NCI-H1436 treated with DMSO at 0.1 percent for 48 hours (cell line): ENCODE results near the gene MYL4.
"Not testable (repeated sequence)": the region's sequence is repeated elsewhere in the genome, so short reads cannot be mapped to it uniquely, and the experiment has no call there.

ENCODE experiments used
- DNase-seq: peaks from one replicate; lab custom pipeline; 2025; lab: John Stamatoyannopoulos, UW

Gene MYL4

DNA sequence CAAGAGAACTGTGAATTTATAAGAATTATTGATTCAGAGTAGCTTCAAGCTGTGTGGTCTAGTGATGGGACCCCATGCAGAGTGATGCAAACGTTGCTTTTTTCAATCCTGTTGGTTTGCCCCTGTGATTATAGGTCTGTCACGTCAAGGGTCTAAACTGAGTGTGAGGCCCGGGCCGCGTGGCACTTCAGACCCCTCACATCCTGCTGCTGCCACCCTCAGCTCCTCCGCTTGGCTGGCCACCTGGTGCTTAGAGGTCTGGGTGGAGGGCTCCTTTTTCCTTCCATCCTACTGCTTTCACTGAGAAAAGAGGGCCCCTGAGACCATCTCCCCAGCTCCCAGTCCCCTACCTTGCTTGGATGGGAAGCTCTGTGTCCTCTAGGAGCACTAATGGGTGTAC, 12.0 kb downstream of the MYL4 start:
- no peak for DNase-seq

DNA sequence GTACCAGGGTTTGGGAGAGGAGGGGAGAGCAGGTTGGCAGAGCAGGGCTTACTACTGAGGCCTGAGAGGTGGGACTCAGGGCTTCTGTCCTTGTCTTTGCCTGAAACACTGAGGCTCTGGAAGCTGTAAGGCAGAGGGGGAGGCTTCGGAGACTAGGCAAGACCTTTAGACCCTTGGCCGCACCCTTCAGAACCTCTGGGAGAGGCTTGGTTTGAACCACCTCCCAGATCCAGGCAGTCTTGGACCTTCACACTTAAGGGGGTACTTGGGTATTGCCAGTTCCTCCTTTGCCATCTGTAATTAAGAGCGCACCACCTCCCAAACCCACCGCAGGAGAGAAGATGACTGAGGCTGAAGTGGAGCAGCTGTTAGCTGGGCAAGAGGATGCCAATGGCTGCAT, 12.9 kb downstream of the MYL4 start:
- no peak for DNase-seq

DNA sequence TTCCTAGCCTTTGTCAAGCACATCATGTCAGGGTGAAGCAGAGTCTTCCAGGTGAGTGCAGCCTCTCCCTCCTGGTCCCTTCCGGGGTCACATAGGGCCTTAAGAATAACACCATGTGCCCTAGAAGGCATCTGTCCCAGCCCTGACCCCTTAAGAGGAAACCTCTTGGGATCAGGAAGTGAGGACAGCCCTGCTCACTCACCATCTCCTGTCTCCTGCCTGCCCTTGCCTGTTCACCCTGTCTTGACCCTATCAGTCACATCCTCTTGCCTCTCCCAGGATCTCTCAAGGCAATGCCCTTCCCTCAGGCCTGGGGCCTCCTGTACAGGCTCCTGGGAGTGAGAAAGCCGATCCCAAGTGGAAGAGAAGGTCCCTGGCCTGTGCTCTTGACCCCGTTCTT, 13.9 kb downstream of the MYL4 start:
- no peak for DNase-seq

DNA sequence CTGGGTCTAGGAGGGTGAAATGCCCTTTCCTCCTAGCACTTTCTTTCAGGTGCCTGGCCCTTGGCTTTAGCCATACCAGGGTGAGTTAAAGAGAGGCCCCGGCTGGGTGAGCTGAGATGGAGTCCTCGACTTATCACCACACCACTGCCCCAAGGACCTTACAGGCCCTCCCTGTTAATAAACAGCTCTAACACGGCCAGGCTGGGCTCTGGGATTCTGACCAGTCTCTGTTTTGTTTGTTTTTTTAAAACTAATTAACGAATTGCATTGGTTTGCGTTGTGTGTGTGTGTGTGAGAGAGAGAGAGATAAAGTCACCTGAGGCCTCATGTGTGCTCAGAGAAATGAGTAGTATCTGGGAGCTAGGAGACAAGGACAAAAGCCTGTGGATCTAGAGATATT, 14.3 kb downstream of the MYL4 start:
- DNase-seq: no peak

DNA sequence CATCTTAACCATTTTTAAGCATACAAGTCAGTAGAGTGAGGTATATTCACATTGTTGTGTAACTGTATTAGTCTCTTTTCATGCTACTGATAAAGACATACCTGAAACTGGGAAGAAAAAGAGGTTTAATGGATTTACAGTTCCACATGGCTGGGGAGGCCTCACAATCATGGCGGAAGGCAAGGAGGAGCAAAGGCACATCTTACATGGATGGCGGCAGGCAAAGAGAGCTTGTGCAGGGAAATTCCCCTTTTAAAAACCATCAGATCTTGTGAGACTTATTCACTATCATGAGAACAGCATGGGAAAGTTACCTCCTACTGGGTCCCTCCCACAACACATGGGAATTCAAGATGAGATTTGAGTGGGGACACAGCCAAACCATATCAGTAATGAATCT, 14.9 kb downstream of the MYL4 start:
- not testable (repeated sequence) for DNase-seq

DNA sequence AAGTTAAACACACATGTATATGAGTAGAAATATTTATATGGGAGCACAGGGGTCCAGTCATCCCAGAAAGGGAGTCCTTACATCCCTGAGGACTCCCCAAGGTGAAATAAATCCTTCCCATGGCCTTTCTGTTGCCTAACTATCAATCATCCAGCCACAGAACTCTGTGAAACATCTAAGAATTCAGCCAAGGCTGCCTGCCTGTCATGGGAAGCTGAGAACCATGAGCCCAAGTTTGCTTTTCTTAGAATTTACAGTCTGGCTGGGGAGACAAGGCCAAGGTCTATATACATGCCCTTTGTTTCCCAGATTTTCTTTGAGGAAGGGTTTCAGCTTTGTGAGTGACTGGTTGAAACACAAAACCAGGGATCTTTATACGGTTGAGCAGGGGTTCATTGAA, 15.8 kb downstream of the MYL4 start:
- DNase-seq: no peak

DNA sequence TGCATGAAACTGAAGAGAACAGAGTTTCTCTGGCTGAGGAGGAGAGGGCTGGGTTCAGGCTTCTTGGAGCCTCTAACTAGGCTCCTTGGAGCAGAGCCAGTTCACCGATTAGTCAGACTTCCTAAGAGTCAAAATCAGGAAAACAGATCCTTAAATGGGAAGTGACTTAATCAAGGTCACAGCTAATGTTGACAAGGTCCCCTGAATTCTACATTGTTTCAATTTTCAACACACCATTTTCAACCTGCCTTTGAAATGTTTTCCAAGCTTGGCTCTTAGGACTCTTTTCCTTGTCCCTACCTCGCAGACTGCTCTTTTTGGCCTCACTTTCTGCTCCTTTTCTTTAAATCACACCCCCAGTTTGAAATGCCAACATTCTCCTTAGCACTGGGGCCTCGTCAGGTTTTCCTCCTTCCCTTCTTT, 16.3 kb downstream of the MYL4 start:
- no peak for DNase-seq

DNA sequence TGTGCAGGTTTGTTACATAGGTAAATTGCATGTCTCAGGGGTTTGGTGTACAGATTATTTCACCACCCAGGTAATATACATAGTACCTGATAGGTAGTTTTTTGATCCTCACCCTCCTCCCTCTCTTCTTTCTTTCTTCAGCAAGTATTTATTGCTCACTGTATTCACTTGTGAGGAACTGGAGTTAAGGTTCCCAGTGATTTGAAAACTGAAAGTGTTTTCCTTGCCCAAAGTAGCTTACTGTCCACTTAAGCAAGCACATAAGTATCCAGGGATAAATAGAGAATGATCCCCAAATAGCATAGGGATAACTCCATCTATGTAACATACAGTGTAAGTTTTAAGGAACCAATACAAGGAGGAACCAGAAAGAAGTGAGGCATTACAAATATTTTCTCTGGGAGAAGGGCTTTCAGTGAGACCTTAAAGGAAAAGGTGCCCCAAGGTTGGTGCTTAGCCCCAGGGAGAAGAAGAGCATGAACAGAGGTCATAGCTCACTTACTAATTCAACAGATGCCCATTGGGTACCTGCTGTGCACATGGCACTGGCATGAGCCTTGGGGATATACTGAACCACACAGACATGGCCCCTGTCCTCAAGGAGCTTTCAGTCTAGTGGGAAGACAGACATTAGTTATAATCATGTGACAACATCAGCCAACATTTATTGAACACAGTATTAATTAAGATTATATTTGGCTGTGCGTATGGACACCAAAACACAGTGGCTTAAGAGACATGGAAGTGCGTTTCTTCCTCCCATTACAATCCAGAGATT, 17.0 kb downstream of the MYL4 start:
- DNase-seq: no peak

DNA sequence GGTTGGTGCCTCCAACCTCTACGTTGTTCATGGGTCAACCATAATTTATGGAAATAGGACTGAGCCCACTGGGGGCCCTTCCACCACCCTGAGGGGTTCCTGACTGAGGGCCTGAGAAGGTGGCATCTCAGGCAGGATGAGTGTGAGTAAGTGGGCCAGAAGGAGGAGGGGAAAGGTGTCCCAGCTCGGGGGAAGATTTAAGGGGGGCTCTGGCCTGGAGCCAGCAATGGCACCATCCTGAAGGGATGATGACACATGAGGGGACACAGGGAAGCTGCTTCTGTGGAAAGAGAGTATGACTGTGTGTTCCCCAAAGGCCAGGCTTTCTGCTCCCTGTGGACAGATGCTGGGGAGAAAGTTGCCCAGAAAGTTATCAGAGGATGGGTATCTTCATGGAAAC, 18.7 kb downstream of the MYL4 start:
- no peak for DNase-seq

DNA sequence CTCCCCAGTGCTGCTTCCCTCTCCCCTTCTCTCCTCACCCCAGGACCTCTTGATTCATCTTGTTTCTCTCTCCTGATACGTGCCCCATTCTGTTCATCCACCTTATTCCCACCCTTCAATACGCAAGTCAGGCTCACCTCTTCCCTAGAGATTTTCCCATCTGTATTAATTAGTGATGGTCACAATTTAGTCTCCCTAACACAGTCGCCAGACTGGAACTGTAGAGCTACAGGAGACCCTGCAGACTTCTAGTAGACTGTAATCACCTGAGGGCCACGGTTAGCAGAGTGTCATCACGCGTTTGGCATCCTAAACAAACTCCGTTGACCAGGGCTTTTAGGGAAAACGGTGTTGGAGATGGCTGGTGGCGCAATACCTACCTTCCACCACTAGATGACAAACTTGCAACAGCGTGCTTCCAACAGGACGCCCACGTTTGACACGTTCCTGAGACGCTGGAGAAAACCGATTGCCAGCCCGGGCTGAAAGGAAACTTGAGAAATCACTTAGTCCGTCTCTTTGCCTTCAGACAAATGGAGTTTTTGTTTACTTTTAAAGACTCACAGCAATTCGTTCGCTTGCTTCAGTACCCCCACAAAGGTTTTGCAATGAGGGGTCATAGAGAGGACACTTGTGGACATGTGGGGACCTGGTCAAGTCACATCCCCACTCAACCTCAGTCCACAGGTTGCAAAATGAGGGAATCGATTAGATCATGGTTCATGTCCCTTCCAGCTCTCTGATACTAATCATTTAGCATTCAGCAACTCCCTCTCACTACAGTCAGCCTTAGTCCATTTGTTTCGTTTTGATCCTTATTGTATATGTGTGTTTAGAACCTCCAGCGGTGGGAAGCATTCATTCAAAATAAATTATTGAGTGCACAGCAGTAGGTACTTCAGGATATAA, 20.6 kb downstream of the MYL4 start:
- DNase-seq: peak; percentile 64

DNA sequence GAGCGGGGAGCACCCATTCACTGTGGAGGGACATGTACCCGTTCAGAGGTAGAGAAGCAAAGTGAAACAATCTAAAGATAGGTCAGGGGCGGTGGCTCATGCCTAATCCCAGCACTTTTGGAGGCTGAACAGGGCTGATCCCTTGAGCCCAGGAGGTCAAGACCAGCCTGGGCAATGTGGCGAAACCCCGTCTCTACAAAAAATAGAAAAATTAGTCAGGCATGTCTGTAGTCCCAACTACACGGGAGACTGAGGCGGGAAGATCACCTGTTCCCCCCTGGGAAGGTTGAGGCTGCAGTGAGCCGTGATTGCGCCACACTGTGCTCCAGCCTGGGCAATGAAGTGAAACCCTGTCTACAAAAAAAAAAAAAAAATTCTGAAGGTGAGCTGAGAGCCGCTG, 21.7 kb downstream of the MYL4 start:
- no peak for DNase-seq

DNA sequence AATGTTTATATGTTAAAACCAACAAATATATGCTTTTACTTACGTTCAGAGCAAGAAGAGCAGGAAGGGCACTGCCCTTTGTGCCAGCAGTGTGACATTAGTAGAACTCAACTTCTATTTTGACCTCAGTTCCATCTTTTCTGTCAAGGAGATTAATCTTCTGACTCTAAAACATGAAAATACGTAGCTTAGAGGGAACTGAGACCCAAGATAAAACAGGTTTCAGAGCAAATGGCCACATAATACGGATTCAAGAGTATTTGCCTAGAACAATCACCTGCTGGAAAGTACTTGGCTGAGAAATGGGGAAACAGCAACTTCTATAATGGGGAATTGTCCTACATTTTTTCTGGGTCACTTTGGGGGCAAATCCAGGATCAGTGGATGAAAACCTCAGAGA, 22.2 kb downstream of the MYL4 start:
- no peak for DNase-seq

DNA sequence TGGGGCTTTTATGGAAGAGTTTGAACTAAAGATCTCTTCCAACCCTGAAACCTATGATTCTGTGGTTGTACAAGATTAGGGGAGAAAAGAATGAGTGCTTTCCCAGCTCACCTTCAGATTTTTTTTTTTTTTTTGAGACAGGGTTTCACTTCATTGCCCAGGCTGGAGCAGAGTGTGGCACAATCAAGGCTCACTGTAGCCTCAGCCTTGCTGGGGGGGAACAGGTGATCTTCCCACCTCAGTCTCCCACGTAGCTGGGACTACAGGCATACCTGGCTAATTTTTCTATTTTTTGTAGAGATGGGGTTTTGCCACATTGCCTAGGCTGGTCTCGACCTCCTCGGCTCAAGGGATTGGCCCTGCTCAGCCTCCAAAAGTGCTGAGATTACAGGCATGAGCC, 22.7 kb downstream of the MYL4 start:
- no peak for DNase-seq

DNA sequence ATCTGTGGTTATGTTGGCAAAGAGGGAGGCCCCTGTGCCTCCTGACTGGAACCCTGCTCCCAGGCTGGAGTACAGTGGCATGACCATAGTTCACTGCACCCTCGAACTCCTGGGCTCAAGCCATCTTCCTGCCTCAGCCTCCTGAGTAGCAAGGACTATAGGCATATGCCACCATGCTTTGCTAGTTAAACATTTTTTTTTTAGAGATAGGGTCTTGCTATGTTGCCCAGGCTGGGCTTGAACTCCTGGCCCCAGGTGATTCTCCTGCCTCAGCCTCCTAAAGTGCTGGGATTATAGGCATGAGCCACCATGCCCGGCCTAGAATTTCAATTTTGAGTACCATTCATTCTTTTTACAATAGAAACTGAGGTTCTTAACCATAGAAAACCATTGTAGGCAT, 23.3 kb downstream of the MYL4 start:
- DNase-seq: no peak

DNA sequence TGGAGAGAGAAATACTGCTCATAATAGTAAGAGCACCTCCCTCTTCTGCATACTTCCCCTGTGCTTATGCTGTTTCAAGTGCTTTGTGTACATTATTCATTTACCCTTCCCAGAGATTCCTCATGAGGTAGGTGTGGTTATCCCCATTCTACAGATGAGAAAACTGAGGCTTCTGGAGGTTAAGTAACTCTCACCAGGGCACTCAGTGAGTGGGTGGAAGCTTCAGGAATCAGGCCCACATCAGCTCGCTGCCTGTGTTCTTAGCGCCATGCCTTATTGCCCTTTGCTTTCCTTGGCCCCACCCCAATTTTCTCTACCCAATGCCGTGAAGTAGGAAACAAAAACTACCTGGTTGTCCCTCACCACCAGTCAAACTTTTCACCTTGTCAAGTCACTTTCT, 26.4 kb downstream of the MYL4 start:
- DNase-seq: no peak

DNA sequence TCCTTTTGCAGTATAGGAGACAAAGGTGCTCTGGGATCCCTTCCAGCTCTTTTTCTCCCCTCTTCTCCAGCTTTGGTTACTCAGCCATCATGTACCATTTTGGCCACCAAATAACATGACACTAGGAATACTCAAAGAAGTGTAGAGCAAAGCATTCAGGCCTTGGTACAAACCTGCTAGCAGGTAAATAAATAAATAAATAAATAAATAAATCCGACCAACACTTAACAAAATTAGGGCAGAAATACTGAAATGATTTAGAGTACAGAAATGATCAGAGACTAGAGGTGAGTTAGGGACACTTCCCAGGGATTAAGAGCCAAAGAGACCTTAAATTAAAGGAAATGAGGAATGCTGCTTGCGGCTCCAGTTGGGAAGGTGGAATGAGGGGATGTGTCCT, 26.8 kb downstream of the MYL4 start:
- no peak for DNase-seq

DNA sequence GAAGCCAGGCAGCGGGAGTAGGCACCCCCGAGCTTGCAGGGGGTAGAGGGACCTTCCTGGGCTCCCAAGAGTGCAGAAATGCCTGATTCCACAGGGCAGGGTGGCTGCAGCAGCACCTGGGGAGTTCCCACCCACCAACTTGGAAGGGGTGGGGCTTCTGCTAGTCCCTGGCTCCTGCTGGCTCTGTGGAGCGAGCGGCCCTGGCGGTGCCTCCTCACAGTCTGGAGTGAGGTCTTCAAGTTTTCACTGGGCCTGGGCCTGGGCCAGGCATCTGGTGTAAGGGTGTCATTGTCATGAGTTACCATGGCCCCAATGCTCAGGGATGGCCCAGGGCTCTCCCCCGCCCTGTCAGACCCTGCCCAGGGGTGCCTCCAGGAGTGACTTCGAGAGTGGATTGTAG, 28.7 kb downstream of the MYL4 start:
- no peak for DNase-seq

DNA sequence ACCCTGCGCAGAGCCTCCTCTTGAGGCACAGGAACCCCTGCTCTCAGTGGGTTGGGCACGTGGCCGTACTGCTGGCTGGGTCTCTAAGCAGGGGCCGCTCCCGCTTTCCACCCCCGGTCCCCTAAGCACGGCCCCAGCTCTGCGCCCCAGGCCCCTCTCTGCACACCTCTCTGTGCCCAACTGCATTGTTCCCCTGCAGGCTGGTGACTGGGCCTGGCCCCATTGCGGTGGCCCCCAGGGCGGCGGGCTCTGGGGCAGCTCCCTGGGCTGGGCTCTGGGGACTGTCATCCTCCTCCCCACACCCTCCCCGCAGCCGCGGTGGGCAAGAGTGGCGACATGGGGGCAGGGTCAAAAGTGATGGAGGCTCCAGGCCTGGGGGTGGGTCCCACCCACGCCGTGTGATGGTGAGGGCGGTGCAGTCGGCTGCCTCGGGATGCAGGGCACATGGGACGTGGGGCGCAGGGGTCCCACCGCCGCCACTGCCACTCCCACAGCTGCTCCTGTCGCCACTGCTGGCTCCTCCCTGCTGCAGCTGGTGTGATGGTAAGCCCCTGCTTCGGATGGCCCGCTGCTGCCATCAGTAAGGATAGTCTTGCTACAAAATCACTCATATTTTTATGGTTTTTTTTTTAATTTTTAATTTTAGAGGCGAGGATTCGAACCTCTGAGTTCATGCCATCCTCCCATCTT, 29.3 kb downstream of the MYL4 start:
- DNase-seq: no peak

DNA sequence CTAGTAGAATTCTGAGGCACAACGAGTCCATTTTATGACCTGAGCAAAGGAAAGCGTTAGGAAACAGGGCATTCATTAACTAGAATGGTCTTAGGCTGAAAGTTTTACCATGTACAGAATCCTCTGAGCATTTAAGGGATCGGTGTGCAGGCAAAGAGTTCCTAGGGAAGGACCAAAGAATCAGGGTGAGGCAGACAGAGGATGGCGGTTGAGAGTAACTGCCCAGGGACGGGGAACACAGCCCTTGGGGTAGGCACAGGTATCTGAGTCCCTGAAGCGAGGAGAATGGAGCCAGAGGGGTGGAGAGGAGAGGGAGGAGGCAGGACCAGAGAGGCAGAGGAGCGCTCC, 30.4 kb downstream of the MYL4 start:
- DNase-seq: no peak

DNA sequence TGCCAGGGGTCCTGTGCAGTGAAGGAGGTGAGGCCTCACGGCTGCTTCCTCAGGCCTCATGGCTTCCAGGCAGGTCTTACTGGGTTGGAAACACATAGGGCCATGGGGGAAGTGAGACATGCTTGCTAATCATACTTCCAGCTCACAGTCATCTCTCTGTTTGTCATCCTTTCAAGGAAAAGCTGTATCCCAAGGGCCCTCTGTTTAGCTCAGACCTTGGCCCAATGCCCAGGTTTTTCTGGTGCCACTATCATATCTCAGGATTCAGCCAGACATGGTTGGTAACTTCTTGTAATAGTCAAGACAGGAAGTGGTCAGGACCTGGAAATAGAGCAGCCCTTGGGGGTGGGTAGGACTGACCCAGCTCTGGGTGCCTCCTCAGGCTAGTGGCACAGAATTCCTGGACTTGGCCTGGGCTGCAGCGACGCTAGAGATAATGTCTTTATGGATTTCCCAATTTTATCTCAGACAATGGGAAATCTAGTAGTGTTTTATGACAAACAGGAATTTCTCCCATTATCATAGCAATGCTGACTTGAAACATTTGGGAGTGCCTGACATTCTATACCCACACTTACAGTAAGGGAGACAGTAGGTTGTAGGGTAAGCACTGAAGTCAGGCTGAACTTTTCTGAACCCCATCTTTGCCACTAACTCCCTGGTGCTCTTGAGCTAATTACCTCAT, 31.0 kb downstream of the MYL4 start:
- DNase-seq: no peak

DNA sequence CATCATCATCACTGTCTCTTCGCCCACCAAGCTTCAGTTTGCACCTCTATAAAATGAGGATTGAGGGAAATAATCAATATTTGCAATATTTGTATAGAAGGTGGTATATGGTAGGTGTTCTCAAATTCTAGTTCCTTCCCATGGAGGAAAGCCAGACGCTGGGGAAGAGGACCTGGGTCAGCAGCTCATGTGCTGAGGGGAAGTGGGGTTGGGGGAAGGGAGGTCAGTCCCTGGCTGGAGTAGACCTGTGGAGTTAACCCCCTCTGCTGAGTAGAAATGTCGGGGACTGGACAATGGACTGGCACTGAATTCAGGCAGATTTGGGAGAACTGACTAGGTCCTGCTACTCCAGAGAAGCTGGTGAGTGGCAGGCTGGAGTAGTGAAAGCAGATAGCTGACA, 31.7 kb downstream of the MYL4 start:
- DNase-seq: no peak

DNA sequence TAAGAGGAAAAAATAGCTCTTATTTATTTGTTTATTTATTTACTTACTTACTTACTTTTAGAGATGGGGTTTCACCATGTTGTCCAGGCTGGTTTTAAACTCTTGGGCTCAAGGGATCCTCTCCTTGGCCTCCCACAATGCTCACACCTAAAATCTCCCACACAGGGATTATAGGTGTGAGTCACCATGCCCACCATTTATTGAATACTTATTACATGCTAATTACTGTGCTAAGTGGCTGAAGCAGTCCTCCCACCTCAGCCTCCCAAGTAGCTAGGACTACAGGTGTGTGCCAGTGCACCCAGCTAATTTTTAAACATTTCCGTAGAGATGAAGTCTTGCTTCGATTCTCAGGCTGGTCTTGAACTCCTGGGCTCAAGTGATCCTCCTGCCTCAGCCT, 33.5 kb downstream of the MYL4 start:
- no peak for DNase-seq
